22Rv1 (cell line): ENCODE results near the gene IL23A.
"Not testable (repeated sequence)": the region's sequence is repeated elsewhere in the genome, so short reads cannot be mapped to it uniquely, and the experiment has no call there.

Experiments
- H3K27ac ChIP-seq: fragments of 450-650 bp; 2 replicates; pipeline ENCODE4 v1.5.1; 2017
- ZFX ChIP-seq: fragments of 450-650 bp; IDR thresholded peaks from 2 replicates; pipeline ENCODE4 v1.6.1; 2017; ENCODE audit warnings: antibody characterized with exemption, borderline replicate concordance
- TF ChIP-seq, protein P1 (sequence below): fragments of 450-650 bp; IDR thresholded peaks from 2 replicates; pipeline ENCODE4 v1.5.1; 2017; ENCODE audit warnings: mild to moderate bottlenecking

The IL23A gene

DNA sequence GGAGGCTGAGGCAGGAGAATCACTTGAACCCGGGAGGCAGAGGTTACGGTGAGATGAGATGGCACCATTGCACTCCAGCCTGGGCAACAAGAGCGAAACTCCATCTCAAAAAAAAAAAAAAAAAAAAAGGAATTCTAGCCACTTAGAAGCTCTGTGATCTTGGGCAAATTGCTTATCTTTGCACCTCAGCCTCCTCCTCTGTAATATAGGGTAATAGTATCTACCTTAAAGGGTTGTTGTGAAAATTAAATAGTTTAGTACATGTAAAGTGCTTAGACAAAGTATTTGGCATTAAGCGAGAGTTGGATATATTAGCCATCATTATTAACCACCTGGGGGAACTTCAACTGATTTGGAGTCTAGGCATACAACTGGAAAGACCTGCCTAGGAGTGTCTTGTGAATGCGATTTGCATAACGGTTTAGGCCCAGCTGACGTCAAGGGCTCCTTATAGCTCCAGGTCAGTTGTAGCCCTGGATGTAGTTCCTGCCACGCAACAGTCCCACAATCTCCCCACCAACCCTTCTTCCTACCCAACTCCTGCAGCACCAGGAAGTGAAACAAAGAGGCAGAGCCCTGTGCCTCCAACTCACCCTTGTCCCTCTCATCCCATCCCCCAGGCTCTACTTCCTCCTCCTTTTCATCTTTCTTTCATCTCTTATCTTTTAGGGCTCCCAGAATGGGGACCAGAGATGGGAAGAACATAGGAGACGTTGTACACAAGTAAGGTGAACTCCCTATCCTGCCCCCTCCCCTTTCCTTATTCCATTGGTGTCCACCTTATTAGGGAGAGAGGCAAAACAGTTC is 2.1 kb upstream of the IL23A start:
- H3K27ac ChIP-seq, result no peak overlapping the region
- TF ChIP-seq, protein P1, sequence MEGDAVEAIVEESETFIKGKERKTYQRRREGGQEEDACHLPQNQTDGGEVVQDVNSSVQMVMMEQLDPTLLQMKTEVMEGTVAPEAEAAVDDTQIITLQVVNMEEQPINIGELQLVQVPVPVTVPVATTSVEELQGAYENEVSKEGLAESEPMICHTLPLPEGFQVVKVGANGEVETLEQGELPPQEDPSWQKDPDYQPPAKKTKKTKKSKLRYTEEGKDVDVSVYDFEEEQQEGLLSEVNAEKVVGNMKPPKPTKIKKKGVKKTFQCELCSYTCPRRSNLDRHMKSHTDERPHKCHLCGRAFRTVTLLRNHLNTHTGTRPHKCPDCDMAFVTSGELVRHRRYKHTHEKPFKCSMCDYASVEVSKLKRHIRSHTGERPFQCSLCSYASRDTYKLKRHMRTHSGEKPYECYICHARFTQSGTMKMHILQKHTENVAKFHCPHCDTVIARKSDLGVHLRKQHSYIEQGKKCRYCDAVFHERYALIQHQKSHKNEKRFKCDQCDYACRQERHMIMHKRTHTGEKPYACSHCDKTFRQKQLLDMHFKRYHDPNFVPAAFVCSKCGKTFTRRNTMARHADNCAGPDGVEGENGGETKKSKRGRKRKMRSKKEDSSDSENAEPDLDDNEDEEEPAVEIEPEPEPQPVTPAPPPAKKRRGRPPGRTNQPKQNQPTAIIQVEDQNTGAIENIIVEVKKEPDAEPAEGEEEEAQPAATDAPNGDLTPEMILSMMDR, result no peak
- TF ChIP-seq ZFX, result no peak

DNA sequence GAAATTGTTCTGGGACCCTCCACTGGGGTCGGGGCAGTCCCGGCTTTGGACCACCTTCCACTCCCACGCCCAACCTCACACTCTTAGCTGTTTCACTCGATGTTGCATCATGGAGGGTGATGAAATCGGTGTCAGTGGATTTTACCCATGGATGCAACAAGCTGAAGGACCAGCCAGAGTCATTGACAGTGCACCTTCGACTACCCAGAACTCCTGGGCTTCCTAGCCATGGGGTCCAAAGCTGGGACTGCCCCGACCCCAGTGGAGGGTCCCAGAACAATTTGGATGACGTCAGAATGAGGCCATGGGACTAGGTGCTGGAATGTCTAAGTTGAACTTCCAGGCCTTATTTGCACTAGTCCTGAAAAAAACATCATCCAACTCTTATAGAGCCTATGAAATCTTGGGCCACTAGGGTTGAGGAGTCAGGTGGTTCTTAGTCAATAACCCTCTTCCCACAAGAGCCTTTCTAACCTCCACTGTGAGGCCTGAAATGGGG is 882 bp upstream of the IL23A start:
- H3K27ac ChIP-seq, result no peak overlapping the region
- TF ChIP-seq, protein P1, result no peak
- no peak for TF ChIP-seq ZFX

DNA sequence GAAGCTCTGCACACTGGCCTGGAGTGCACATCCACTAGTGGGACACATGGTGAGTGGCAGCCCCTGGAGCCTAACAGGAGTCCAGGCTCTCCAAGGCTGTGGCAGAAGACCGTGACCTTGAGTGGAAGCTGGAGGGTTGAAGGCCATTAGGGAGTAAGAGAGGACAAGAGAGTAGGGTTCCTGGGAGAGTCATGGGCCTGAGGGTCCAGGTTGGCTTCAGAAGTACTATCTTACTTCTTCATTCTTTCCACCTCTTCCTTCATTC is 406 bp downstream of the IL23A start:
- no peak overlapping the region for H3K27ac ChIP-seq
- TF ChIP-seq, protein P1, result no peak
- no peak for TF ChIP-seq ZFX

DNA sequence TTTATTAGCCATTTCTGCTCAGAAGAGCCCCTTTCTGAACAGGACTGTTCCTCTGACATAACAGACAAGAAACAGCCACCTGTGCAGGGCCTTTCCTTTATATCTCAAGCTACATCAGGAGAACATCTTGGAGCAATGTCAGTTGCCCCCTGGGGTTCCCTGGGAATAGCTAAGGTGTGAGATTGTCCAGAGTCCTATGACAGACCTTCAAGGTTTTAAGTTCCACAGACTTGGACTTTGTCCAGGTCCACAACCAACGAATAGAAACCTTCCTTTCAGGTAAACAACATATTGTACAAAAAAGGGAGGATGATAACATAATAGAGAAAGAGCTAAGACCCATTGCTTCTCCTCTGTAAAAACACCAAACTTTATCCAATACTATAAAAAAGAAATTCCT is 2.9 kb downstream of the IL23A start:
- no peak overlapping the region for H3K27ac ChIP-seq
- no peak for TF ChIP-seq ZFX
- TF ChIP-seq, protein P1, result no peak

DNA sequence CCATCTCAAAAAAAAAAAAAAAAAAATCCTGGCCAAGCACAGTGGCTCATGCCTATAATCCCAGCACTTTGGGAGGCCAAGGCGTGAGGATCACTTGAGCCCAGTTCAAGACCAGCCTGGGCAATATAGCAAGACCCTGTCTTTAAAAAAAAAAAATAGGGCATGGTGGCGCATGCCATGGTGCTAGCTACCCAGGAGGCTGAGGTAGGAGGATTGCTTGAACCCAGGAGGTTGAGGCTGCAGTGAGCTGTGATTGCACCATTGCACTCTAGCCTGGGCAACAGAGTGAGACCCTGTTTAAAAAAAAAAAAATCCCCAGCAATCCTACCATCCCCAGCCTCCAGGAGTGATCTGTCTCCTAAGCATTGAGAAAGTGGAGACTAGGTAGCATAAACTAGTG is 3.6 kb downstream of the IL23A start:
- H3K27ac ChIP-seq, result not testable (repeated sequence)

DNA sequence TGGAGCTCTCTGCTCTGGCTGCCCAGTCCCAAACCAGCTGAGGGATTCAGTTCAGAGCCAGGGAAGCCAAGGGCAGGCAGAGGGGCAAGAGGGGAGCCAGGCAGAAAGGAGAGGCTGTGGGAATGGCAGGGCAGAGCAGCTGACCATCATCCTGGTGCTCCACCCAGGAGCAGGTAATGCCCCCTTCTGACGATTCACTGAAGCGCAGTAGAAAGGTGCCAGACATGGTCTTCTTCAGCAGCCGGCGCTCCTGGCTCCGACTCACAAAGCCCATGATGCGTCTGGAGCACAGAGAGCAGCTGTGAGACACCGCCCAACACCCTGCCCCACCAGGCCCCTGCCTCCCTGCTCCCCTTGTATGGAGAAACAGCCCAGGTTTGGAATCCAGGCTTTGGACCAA is 8.0 kb downstream of the IL23A start:
- TF ChIP-seq, protein P1, result 0 out of 2 replicates have a peak, but pooled peaks have one; percentile 24
- TF ChIP-seq ZFX, result no peak
- no peak overlapping the region for H3K27ac ChIP-seq

DNA sequence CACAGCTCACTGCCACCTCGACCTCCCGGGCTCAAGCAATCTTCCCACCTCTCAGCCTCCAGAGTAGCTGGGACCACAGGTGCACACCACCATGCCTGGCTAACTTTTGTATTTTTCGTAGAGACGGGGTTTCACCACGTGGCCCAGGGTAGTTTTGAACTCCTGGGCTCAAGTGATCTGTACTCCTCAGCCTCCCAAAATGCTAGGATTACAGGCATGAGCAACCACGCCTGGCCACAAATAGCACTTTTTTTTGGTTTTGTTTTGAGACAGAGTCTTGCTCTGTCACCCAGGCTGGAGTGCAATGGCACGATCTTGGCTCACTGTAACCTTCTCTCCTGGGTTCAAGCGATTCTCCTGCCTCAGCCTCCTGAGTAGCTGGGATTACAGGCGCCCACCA is 8.6 kb downstream of the IL23A start:
- not testable (repeated sequence) for H3K27ac ChIP-seq

DNA sequence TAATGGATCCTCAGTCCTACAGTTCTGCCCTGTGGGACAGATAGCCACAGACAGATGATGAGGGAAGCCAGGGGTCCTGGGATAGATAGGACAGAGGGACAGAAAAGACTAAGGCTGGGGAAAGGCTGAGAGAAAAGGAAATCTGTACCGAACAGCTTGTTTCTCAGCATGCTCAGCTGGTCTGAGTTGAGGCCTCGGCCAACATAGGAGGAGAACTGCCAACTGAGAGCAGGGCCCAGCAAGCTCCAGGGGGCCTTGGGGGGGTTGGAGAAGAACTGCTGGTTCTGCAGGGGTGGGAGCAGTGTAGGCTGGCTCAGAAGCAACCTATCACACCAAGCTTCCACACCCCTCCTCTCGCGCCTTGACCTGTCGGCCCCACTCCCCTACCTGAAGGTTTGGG is 10.1 kb downstream of the IL23A start:
- TF ChIP-seq ZFX, result no peak
- TF ChIP-seq, protein P1, result no peak
- no peak overlapping the region for H3K27ac ChIP-seq
